Mononuclear cell (primary cell): ENCODE results near the gene UMOD. TPM values are rescaled to one million over a fixed set of nuclear protein-coding genes. Genes with fewer than 3 reads are reported as not detected.

Source experiments
- H3K27me3 ChIP-seq: 2 replicates; pipeline ENCODE4 v1.6.0; 2011; ENCODE audit warnings: low read length, control low read depth; ENCODE audit not compliant: insufficient read depth
- H3K4me1 ChIP-seq: 2 replicates; pipeline ENCODE4 v1.5.1; 2011; ENCODE audit warnings: mild to moderate bottlenecking, low read length, control low read depth; ENCODE audit not compliant: insufficient read depth
- H3K4me3 ChIP-seq: 2 replicates; pipeline ENCODE4 v1.5.1; 2011; ENCODE audit warnings: mild to moderate bottlenecking, low read length, moderate library complexity
- H3K9me3 ChIP-seq: 2 replicates; pipeline ENCODE4 v1.5.1; 2011; ENCODE audit warnings: low read depth, mild to moderate bottlenecking, control low read depth, low read length
- total RNA-seq: library from RNA; depleted of rRNA; stranded (reverse); fragments of >200 nt; gene quantifications from one replicate; pipeline ENCODE4 v1.2.3, GENCODE V29; 2012

Gene UMOD
- total RNA-seq, 1 donor: not detected

GRCh38 chr16:20308266-20308665 lies 44.2 kb downstream of the UMOD start:
- H3K27me3 ChIP-seq: no peaks in the 10 kb centered on the region
- H3K4me1 ChIP-seq: no peaks in the 10 kb centered on the region
- no peaks in the 10 kb centered on the region for H3K9me3 ChIP-seq
- H3K4me3 ChIP-seq: no peak overlapping the region

DNA sequence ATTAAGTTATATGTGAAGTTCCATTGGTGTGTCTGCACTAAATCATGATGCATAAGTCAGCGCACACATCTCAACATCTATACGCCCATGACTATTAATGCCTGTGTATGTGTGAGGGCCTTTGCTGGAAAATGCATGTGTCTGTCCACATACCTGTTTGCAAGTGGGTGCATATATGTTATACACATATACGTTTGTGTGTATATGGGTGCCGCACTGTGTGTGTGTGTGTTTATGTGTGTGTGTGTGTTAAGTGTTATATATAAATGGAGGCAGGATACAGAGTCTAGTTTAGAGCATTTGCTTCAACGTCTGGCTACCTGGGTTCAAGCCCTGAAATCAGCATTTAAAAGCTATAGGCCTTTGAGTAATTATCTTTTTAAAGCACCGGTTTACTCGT lies 44.7 kb downstream of the UMOD start:
- Histone ChIP-seq H3K4me1 (no peaks in the 10 kb centered on the region), H3K27me3 (no peaks in the 10 kb centered on the region), H3K9me3 (no peaks in the 10 kb centered on the region), H3K4me3 (no peak overlapping the region)

DNA sequence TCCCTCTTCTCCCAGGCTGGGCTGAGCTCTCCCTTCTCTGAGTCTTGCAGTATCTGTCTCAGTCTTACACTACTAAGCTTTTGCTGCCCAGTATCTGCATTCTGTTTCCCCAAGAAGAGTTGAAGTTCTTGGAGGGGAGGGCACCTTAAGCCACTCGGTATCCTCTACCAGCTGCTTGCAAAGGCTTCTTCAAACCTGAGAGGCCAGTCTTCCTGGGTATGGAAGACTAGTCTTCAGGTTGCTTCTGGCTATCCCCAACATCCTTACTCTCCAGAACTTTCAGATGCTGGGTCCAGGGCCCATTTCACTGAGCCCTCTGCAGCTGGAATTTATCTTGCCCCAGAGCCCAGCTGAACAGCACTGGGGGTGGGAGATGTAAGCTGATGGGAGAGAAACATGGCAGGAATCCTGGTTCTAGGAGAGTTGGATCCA lies 45.3 kb downstream of the UMOD start:
- Histone ChIP-seq H3K4me1 (no peaks in the 10 kb centered on the region), H3K27me3 (no peaks in the 10 kb centered on the region), H3K9me3 (no peaks in the 10 kb centered on the region), H3K4me3 (no peak overlapping the region)

DNA sequence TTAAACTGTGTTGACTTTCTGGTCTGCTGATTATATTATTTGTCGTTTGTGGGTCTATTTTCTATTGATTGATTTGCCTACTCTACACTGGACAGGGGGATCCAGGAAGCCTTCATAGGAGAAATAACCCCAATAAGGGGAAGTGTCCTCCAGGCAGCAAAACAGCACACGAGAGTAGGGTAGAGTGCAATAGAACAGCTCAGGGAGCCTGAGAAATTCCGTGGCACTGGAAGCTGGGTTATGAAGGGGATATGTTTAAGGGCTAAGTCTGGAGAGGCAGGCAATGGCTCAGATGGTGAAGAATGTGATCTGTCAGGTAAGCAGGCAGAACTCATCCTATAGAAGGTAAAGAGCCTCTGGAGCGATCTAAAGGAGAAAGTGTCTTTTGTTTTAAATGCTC lies 46.1 kb downstream of the UMOD start:
- Histone ChIP-seq H3K9me3 (no peaks in the 10 kb centered on the region), H3K4me1 (no peaks in the 10 kb centered on the region), H3K4me3 (no peak overlapping the region), H3K27me3 (no peaks in the 10 kb centered on the region)

DNA sequence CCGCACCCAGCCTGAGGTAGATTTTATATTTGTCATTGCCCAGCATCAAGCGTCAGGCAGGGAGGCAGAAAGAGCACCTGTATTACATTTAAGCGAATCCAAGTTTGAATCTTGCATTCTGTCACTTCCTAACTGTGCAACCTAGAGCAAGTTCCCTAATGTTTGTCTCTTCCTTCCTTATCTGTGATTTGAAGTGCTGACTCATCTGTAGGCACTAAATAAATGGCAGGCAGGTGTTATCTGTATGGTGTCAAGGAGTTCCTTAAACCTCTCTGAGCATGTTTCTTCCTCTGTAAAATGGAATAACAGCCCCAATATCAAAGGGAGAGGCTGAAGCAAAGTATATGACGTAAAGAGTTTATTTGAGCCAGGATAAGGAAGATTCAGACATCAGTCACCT lies 49.5 kb downstream of the UMOD start:
- no peaks in the 10 kb centered on the region for H3K4me1 ChIP-seq
- no peaks in the 10 kb centered on the region for H3K9me3 ChIP-seq
- no peaks in the 10 kb centered on the region for H3K27me3 ChIP-seq
- H3K4me3 ChIP-seq: no peak overlapping the region

DNA sequence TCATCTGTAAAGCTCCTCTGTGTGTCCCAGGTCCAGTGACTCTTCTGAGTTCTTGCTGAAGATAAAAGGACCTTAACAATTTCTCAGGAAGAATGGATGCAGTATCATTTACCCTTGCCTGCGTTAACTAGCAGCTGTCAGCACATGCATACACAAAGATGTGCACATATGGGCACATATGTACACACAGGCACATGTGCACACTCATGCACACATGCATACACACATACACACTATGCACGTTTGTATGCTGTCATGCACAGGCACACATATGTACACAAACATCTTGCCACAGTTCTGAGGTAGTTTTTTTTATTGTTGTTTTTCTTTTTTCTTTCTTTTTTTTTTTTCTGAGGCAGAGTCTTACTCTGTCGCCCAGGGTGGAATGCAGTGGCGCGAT lies 50.1 kb downstream of the UMOD start:
- no peaks in the 10 kb centered on the region for H3K4me1 ChIP-seq
- H3K27me3 ChIP-seq: no peaks in the 10 kb centered on the region
- H3K4me3 ChIP-seq: no peak overlapping the region
- no peaks in the 10 kb centered on the region for H3K9me3 ChIP-seq

GRCh38 chr16:20301840-20302239 lies 50.7 kb downstream of the UMOD start:
- no peaks in the 10 kb centered on the region for H3K4me1 ChIP-seq
- no peaks in the 10 kb centered on the region for H3K9me3 ChIP-seq
- H3K27me3 ChIP-seq: no peaks in the 10 kb centered on the region
- no peak overlapping the region for H3K4me3 ChIP-seq

- H3K4me1 ChIP-seq: no peaks in the 10 kb centered on the region
- H3K4me3 ChIP-seq: no peak overlapping the region
- H3K9me3 ChIP-seq: no peaks in the 10 kb centered on the region
- no peaks in the 10 kb centered on the region for H3K27me3 ChIP-seq
Observed at GRCh38 chr16:20300312-20301097, 52.0 kb downstream of the UMOD start.

DNA sequence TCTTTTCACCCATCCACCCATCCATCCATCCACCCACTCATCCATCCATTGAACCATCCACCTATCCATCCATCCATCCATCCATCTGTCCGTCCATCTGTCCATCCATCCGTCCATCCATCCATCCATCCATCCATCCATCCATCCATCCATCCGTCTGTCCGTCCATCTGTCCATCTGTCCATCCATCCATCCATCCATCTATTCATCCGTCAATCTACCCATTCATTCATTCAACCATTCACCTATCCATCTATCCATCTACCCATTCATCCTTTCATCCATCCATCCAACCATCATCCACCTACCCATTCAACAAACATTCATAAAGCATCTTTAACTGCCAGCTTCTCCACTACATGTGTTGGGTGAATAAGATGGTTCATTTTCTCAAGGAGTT lies 54.1 kb downstream of the UMOD start:
- Histone ChIP-seq H3K9me3 (no peaks in the 10 kb centered on the region), H3K4me1 (no peaks in the 10 kb centered on the region), H3K4me3 (no peak overlapping the region), H3K27me3 (no peaks in the 10 kb centered on the region)

GRCh38 chr16:20291208-20292206 lies 61.0 kb downstream of the UMOD start:
- no peaks in the 10 kb centered on the region for H3K4me1 ChIP-seq
- H3K4me3 ChIP-seq: no peak overlapping the region
- H3K27me3 ChIP-seq: no peaks in the 10 kb centered on the region

DNA sequence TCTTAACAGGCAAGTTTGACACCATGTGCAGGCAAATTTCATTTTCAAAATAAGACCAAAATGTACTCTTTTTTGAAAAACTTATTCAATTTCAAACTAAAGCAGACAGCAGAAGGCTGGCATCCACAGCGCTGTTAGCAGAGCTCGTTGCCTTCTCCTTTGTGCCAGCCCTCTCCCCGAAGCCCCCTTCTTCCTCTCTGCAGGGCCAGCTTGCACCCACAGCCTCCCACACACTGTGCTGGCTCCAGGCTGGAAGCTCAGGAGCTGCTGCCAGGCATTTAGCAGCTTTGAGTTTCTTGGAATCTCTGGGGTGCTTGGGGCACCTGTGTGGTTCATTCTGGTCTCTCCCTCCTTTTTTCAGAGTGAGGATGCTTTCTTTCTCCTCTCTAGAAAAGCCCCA lies 62.9 kb downstream of the UMOD start:
- Histone ChIP-seq H3K27me3 (no peaks in the 10 kb centered on the region), H3K4me3 (no peak overlapping the region), H3K4me1 (no peaks in the 10 kb centered on the region), H3K9me3 (no peaks in the 10 kb centered on the region)

More at GRCh38 chr16:20291208-20292206, 61.0 kb downstream of the UMOD start:
- H3K9me3 ChIP-seq: no peaks in the 10 kb centered on the region

GRCh38 chr16:20285993-20286499 lies 66.5 kb downstream of the UMOD start:
- Histone ChIP-seq H3K4me3 (no peak overlapping the region), H3K4me1 (no peaks in the 10 kb centered on the region), H3K9me3 (no peaks in the 10 kb centered on the region), H3K27me3 (no peaks in the 10 kb centered on the region)
